Left ventricle myocardium superior (tissue), 1 donor: Measurements from ENCODE around the gene SRSF8. TPM values are rescaled to one million over a fixed set of nuclear protein-coding genes. Genes with fewer than 3 reads are reported as not detected.
"Not testable (repeated sequence)": the region's sequence is repeated elsewhere in the genome, so short reads cannot be mapped to it uniquely, and the experiment has no call there.

Experiments
- ATAC-seq: fragments of 200-7000 bp; cut with Tn5 transposase; one replicate; pipeline ENCODE4 v1.9.1; 2020; ENCODE audit warnings: mild to moderate bottlenecking, moderate library complexity
- DNase-seq: peaks from one replicate; pipeline ENCODE4 v3.0.0-alpha.2; 2020
- intact Hi-C: fragments of 100-400 bp; cut with micrococcal nuclease; formaldehyde crosslinking; loops from one replicate; pipeline ENCODE4 v1.11.0; 2022
- long read RNA-seq: library from polyadenylated mRNA; unstranded; transcript quantifications from one replicate; pipeline ENCODE4 v2.0.0, GENCODE V29; 2021
- total RNA-seq: library from RNA; stranded (reverse); fragmentation: NEBNext Ultra II Directional; extraction: Animal tissue kit (Norgen Biotek cat#: 25700); gene quantifications from one replicate; pipeline ENCODE4 v1.2.1, GENCODE V29; 2021
- donor health status: DM: no; HTN: yes; CAD: no; lungs with severe emphysema.

The SRSF8 gene, protein sequence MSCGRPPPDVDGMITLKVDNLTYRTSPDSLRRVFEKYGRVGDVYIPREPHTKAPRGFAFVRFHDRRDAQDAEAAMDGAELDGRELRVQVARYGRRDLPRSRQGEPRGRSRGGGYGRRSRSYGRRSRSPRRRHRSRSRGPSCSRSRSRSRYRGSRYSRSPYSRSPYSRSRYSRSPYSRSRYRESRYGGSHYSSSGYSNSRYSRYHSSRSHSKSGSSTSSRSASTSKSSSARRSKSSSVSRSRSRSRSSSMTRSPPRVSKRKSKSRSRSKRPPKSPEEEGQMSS
- total RNA-seq = 24.9 TPM
- long read RNA-seq, full-length matches to known transcripts = 49 of 51 reads
- long read RNA-seq, partial matches to known transcripts = 0 of 51 reads
- long read RNA-seq, other reads (novel, unspliced or antisense) = 2 of 51 reads

DNA sequence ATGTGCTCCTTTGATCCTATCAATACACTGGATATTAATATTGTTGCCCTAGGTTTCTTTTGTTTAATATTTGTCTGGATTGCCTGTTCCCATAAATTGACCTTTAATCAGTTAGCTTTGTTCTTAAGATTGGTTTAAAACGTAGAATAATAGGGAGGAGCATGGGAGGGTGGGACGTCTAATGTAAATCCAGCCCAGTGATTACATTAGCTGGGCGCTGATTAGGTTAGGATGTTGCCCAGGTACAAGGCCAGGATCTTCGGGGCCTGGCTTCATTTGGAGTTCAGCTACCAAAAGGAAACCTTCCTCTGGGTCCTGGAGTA, at the start of gene SRSF8:
TSS of gene SRSF8 (plus strand) at position 204 of the 323 bp plus-strand sequence. CDS start 308 bp downstream, outside the sequence.
- no peak for ATAC-seq
- DNase-seq = no peak
- intact Hi-C loops = loop anchor here (10.0 kb wide), 1 partner anchor 92 kb away; the partner anchor contains the start of genes CWC15 and KDM4D

DNA sequence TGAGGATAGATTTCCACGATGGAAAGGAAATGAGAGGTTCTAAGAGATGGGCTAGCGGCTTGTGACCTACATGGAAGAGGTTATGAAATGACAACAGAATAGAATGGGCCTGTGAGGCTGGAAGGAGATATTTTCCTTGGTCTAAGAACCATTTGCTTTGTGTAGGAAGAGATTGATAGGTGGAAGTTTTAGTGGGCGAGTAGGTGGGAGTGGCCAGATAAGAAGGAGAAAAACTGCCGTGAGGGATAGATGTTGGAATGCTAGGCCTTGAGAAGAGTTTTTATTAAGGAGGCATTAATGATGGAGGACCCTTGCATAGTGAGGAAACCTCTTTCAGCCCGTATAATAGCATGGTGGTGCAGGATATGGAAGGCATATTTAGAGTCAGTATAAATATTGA, 45.3 kb upstream of the SRSF8 start:
- DNase-seq, ATAC-seq, intact Hi-C loops: not testable (repeated sequence)

DNA sequence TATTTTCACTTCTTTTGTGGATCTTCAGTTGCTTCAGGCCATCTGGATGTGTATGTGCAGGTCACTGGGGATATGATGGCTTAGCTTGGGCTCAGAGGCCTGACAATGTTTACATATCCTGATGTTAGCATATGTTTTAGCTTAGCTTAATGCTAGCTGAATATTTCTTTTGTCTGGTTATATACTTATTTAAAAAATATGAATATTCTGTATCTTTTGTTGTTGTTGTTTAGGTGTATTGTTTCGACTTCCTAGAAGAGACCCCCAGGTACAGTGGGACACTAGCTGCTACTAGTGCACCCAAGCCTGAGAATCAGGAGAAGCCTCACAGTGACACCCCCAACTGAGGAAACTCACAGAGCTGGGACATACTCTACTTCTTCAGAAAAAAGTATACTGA, 41.8 kb upstream of the SRSF8 start, which contains the start of gene KDM4E:
TSS of gene KDM4E (plus strand) at position 301 of the 400 bp plus-strand sequence. CDS start 300 bp downstream, outside the sequence.
- intact Hi-C loops = no loop called here

DNA sequence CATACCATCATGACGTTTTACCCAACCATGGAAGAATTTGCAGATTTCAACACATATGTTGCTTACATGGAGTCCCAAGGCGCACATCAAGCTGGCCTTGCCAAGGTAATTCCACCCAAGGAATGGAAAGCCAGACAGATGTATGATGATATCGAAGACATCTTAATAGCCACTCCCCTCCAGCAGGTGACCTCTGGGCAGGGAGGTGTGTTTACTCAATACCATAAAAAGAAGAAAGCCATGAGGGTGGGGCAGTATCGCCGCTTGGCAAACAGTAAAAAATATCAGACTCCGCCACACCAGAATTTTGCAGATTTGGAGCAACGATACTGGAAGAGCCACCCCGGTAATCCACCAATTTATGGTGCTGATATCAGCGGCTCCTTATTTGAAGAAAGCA, 41.1 kb upstream of the SRSF8 start:
- ATAC-seq, intact Hi-C loops, DNase-seq: not testable (repeated sequence)

More for the DNA sequence above, 41.8 kb upstream of the SRSF8 start, which contains the start of gene KDM4E:
- no peak for ATAC-seq
- no peak for DNase-seq

DNA sequence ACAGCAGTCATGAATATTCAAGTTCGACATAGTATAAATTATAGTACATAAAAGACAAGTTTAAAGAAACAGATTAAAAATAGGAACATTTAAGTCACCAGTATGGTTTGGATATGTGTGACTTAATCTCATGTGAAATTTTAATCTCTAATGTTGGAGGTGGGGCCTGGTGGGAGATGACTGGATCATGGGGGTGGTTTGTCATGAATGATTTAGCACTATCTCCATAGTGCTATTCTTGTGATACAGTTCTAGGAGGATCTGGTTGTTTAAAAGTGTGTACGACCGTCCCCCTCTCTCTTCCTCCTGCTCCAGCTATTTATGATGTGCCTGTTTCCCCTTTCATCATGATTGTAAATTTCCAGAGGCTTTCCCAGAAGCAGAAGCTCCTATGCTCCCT, 38.4 kb upstream of the SRSF8 start:
- ATAC-seq = no peak
- intact Hi-C loops = no loop called here
- no peak for DNase-seq

DNA sequence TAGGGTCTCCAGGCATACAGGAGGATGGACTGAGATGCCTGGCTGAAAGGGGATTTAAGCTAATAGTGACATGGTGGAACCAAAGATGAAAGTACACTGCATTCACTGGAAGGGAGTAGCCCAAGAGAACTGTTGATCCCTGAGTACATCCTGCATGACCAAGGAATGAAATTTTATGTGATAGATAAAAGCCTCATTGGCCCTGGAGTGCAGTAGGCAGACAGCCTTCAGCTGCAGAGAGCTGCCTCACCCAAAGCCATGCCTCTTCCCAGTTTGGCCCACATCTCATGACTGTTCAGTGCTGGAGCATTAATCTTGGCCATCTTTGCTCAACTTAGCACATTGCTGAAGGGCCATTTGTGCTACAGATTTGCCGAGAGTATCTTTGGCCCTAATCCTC, 33.7 kb upstream of the SRSF8 start:
- DNase-seq (no peak), ATAC-seq (no peak)
- intact Hi-C loops = no loop called here

DNA sequence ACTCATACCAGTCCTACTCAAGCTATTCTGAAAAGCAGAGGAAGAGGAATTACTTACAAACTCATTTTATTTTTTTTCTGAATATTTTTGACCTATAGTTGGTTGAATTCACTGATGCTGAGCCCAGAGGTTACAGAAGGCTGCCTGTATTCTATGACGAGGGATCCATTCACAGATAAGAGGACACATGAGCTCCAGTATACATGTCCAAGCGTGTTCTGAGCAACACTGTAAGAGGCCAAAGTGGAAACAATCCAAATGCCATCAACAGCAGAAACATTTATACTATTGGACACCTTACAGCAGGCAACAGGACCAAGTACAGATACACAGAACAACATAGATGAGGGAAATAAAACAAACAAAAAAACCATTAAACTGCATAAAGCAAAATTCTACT, 31.4 kb upstream of the SRSF8 start:
- DNase-seq (no peak), ATAC-seq (no peak)
- intact Hi-C loops = no loop called here

DNA sequence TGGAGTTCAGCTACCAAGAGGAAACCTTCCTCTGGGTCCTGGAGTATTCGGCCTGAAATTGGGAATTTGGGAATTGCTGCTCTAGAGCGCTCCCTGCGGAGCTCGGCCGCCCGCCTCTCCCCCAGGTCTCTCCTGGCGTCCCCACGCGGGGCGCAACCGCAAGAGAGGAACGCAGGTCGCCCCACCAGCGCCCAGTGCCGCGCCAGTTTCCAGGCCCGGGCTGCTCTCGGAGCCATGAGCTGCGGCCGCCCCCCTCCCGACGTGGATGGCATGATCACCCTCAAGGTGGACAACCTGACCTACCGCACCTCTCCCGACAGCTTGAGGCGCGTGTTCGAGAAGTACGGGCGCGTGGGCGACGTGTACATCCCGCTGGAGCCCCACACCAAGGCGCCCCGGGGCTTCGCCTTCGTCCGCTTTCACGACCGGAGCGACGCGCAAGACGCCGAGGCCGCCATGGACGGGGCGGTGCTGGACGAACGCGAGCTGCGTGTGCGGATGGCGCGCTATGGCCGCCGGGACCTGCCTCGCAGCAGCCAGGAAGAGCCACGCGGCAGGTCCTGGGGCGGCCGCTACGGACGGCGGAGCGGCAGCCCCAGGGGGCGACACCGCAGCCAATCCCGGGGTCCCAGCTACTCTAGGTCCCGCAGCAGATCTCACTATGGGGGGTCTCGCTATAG, 29.2 kb upstream of the SRSF8 start:
- DNase-seq (peak; percentile 42), ATAC-seq (peak; percentile 72)
- intact Hi-C loops = not testable (repeated sequence)

DNA sequence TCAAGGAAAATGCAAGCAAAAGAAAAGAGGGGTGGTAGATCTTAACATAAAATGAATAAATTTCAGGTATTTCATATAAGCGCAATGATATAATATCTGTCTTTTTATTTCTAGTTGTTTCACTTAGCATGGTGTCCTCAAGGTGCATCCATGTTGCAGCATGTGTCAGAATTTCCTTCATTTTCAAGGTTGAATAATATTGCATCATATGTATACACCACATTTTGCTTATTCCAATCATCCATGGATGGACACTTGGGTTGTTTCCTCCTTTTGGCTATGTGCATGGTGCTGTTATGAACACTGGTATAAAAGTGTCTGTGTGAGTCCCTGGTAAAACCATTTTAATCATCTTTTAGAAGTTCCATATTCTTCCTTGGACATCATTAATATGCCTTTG, 24.5 kb upstream of the SRSF8 start:
- no peak for ATAC-seq
- no peak for DNase-seq
- intact Hi-C loops = no loop called here

DNA sequence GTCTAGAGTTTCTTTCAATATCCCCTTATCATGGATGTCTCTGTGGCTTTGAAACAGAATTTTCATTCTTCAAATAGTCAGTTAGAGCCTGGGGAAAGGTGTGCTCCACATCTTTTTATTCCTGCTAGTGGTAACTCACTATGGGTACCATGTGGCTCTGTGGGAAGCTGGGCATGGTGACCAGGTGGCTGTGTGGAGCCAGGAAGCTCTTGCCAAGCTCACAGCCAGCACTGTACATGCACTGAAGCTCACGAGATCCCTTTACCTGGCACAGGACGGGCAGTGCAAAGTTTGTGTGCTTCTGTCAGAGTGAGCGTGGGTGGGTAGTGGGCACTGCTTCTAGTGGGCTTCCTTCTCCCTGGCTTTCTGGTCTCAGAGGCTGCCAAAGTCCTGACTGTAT, 23.8 kb upstream of the SRSF8 start:
- no peak for DNase-seq
- ATAC-seq = no peak
- intact Hi-C loops = no loop called here

DNA sequence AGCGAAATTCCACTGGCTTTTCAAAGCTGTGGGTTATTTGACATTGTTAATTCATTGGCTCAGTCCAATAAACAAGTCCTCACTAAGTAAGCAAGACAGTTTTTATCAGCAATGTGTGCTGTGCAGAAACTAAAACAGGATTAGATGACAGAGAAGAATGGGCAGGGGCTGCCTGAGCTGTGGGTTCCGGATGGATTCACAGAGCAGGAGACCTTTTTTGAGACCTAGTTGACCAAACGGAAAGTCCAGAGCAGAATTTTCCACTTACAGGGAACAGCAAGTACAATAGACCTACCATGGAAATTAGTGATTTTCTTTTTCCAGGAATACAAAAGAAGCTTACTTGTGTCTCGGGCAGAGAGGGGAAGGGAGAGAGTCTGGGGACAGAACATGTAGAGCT, 22.7 kb upstream of the SRSF8 start:
- no peak for ATAC-seq
- intact Hi-C loops = no loop called here

DNA sequence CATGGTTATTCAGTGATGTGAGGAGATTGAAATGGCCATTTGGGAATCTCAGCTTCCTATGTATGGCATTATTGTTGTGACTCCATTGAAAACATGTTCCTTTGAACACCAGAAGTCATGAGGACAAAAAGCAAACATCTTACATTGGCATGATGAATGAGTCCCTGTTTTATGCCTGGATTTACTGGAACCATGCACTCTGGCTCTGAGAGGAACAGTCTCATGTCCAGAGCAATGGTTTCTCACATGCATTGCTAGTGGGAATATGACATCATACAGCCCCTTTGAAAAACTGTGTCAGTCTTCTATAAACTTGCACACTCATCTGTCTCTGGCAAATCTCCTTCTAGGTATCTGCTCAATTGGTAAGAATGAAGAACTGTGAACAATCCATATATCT, 20.9 kb upstream of the SRSF8 start:
- DNase-seq (no peak), ATAC-seq (no peak)
- intact Hi-C loops = no loop called here

More for the DNA sequence above, 22.7 kb upstream of the SRSF8 start:
- DNase-seq = no peak

DNA sequence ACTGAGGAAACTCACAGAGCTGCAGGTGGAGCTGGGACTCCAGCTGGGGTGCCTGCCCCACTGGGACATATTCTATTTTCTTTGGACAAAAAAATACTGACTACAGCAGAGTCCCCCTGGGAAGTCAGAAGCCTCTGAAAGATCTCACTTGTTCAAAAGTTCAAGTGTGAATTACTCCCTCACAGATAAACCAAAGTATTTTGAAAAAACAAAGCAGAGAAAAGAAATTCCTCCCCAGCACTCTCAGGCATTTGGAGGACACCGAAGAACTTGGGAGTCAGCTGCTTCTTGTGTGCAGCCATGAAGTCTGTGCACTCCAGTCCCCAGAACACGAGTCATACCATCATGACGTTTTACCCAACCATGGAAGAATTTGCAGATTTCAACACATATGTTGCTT, 17.6 kb upstream of the SRSF8 start, which contains the start of gene KDM4F:
TSS of gene KDM4F (plus strand) at position 301 of the 400 bp plus-strand sequence.
- intact Hi-C loops, DNase-seq, ATAC-seq: not testable (repeated sequence)

DNA sequence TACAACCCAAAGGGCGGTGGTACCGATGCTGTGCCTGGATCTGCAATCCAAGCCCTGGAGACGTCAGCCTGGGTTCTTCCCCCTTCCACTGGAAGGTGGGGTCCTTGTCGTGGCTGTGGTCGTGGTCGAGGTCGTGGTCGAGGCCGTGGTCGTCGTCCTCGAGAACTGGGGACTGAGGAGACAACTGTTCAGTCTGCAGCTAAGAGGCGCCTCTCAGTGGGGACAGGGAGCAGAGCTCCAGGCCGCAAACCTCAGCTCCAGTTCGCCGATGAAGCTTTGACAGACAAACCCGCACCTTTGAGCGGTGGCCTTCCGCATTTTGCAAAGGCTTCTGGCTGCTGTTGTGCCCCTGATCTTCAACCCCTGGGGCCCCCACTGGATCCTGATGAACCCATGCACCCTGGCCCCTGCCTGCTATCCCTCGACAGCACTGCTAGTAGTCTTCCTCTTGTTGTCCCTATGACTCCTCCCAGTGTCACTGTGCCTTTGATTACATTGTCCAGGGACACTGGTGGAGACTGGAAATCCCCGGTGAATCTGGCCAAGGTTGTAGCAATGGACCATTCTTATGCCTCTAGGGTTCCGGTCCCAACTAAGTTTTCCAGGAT, 16.0 kb upstream of the SRSF8 start:
- intact Hi-C loops = no loop called here
- ATAC-seq = no peak

DNA sequence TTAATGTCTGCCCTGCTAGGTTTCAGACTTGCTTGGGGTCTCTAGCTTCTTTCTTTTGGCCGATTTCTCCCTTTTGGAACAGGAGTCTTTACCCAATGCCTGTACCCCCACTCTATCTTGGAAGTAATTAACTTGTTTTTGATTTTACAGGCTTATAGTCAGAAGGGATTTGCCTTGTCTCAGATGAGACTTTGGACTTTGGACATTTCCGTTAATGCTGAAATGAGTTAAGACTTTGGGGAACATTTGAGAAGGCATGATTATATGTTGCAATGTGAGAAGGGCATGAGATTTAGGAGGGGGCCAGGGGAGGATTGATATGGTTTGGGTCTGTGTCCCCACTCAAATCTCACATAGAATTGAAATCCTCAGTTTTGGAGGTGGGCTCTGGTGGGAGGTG, 12.4 kb upstream of the SRSF8 start:
- no peak for DNase-seq
- no peak for ATAC-seq
- intact Hi-C loops = no loop called here

More for the DNA sequence above, 16.0 kb upstream of the SRSF8 start:
- no peak for DNase-seq

DNA sequence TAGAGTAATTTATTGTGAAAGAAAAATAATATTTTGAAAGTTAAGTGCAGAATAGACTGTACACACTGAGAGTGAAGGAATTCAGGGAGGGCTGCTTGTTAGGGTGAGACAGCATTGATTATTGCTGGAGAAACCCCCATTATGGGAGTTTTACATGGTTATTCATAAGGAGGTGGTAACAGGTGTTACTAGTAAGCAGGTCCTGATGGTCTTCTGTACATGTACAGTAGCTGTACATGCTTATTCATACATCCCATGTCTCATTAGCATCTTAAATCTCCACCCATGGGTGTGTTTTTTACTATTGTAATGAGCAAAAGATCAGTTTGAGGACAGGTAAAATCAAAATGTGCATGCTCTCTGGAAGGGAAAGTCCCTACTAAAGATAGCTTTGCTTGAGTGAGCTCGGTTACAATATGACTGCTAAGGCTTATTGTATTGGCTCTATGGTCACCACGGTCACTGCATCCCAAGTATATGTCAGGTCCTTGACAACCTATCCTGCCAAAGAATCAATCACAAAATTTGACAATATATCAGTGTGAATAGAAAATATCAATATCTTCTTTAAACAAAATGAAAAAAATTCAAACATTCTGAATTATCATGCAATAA, 11.3 kb upstream of the SRSF8 start:
- intact Hi-C loops = no loop called here
- DNase-seq = no peak
- no peak for ATAC-seq

DNA sequence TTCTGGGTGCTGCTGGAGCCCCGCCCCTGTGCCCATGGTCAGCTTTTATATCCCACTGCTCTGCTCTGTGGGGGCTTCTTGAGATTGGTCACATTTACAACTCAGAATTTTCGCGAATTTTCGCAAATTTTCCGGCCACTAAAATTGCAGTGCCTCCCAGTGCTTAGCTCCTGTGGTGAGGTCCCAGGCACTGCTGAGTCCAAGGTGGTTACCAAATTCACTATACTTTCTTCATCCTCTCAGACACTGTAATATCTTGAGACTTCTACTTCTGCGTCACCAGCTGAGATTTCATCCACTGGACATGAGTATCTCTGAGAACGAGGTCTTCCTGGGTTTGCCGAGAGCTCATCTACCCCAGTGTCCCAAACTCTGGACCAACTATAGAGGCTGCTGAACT, 8.8 kb upstream of the SRSF8 start:
- no peak for DNase-seq
- intact Hi-C loops = no loop called here
- ATAC-seq = no peak

DNA sequence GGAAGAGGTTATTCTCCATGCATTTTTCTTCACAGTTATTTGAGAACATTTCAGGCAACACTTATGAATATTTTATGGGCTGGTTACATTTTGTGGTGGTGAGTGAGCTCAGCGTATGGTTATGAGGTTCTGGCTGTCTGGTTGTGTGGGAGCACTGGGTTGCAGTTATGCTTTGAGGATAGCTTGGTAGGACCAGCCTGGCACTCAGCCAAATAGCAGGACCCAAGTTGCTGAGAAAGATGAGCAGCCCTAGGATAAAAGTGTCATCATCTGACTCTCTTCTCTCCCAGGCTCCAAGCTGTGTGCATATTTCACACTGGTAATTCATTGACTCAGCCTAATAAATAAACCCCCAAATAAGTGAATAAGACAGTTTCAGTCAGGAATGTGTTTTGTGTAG, 8.1 kb upstream of the SRSF8 start:
- DNase-seq = no peak
- ATAC-seq = no peak
- intact Hi-C loops = no loop called here

DNA sequence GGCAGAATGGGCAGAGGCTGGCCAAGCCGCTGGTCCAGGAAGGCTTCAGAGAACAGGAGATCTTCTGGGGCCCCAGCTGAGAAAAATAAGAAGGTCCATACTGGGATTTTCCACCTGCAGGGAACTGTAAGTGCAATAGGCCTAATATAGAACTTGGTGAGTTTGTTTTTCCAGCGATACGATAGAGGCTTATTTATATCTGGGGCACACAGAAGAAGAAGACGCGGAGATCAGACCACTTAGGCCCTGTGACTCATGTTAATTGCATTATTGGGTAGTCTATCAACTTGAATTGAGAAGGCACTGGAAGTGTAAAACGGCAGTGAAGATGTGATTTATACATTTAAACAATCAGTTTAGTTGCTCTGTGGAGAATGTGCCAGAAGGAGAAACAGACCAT, 7.7 kb upstream of the SRSF8 start:
- no peak for DNase-seq
- ATAC-seq = peak; percentile 28
- intact Hi-C loops = no loop called here

DNA sequence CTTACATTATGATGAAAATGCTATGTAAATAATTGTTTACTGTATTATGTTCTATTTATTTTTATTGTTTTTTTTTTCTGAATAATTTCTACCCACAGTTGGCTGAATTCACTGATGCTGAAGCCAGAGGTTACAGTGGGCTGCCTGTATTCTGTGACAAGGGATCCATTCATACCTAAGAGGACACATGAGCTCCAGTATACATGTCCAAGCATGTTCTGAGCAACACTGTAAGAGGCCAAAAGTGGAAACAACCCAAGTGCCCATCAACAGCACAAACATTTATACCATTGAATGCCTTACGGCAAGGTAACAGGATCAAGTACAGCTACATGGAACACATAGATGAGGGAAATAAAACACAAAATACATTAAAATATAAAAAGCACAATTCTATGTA, 1.4 kb upstream of the SRSF8 start:
- no peak for ATAC-seq

More for the DNA sequence above, 1.4 kb upstream of the SRSF8 start:
- no peak for DNase-seq
- intact Hi-C loops = loop anchor here (10.0 kb wide), 1 partner anchor 91 kb away; the partner anchor contains the start of genes CWC15 and KDM4D
